Measurements from ENCODE around the gene BAIAP3. TPM values are rescaled to one million over a fixed set of nuclear protein-coding genes. Genes with fewer than 3 reads are reported as not detected.

Gene BAIAP3
- total and polyA plus RNA-seq, 2 of the 4 experiments (the other 2 are of a cell fraction), result 0.36 to 0.65 TPM

- H4K20me1 ChIP-seq (ENCODE audit: insufficient read depth, low read length), result no peaks in the 10 kb centered on the region
- H3K18ac ChIP-seq (ENCODE audit: low read depth, low read length), result no peak overlapping the region
- H2AFZ ChIP-seq (replicated peaks; ENCODE audit: low read length, poor library complexity), result no peak overlapping the region
- no peak overlapping the region for H2BK15ac ChIP-seq (ENCODE audit: low read depth, low read length)
- no peak overlapping the region for H4K5ac ChIP-seq (ENCODE audit: low read depth, low read length)
- H3K9me1 ChIP-seq (ENCODE audit: insufficient read depth, low read length), result 0 out of 2 replicates have a peak, but pooled peaks cover 2% of the 10 kb centered on the region
- no peak overlapping the region for H4K8ac ChIP-seq (ENCODE audit: low read depth in 2 of 2, low read length in 2 of 2)
- in situ Hi-C loops (cut with MboI; ENCODE audit: low sequenced_read_pairs), result no loop called here
- intact Hi-C loops (cut with micrococcal nuclease), result no loop called here
- no peak for DNase-seq
- H3K9ac ChIP-seq (ENCODE audit: low read depth, low read length), result no peak overlapping the region
- CTCF ChIA-PET, result interaction anchor here (0.6 kb wide), 1 partner anchor 15 kb away, joined by 5 read pairs; no protein-coding TSS in a partner anchor
- dilution Hi-C loops (cut with HindIII; ENCODE audit: low sequenced_read_pairs, unreplicated experiment), result no loop called here
- H2AK9ac ChIP-seq (replicated peaks; ENCODE audit: low read depth, low read length, poor library complexity), result peak overlapping the region; percentile 24
- 92% methylated on average over 8 of the region's 19 CpGs; no CpG with 5 or more reads in 1 of the 2 experiments for WGBS, 2 experiments (ENCODE audit: extremely low coverage in 2 of 2, insufficient read length in 1 of 2)
- no peak overlapping the region for H3K4me2 ChIP-seq (ENCODE audit: low read depth, low read length)
- no peak overlapping the region for H2AK5ac ChIP-seq (ENCODE audit: low read depth, low read length)
- POLR2A ChIA-PET (ENCODE audit: unreplicated experiment), result no interaction called here
- H2BK5ac ChIP-seq (ENCODE audit: low read depth, low read length, poor library complexity, severe bottlenecking), result no peak overlapping the region
- no peaks in the 10 kb centered on the region for H3K9me3 ChIP-seq (ENCODE audit: control insufficient read depth, insufficient read depth, low read length)
- no peak overlapping the region for H2BK120ac ChIP-seq (ENCODE audit: low read depth, low read length)
- TF ChIP-seq BHLHE40 (IDR thresholded peaks at IDR 0.05; ENCODE audit: low read depth, low read length), result no peak
- no peak for TF ChIP-seq NFE2L2 (IDR thresholded peaks at IDR 0.05; ENCODE audit: low read depth, low read length)
- no peak for TF ChIP-seq CEBPB (IDR thresholded peaks at IDR 0.05; ENCODE audit: low read depth, low read length)
- TF ChIP-seq MAFK (IDR thresholded peaks at IDR 0.05; ENCODE audit: low read depth, low read length), result no peak
- no peak for TF ChIP-seq SMC3 (IDR thresholded peaks at IDR 0.05; ENCODE audit: low read depth, low read length)
- TF ChIP-seq MXI1 (IDR thresholded peaks at IDR 0.05; ENCODE audit: borderline replicate concordance, low read depth, low read length), result no peak
- TF ChIP-seq RAD21 (IDR thresholded peaks at IDR 0.05; ENCODE audit: low read length), result no peak
- no peak overlapping the region for H3K4me3 ChIP-seq (ENCODE audit: insufficient read depth, low read depth, low read length)
- BruUV-seq (replicated peaks), result no TSS peak
- H3K79me1 ChIP-seq (ENCODE audit: low read depth in 1 of 2, low read length in 2 of 2), result no peaks in the 10 kb centered on the region
- no peak overlapping the region for H4K91ac ChIP-seq (ENCODE audit: insufficient read depth, low read depth, low read length)
- H3K14ac ChIP-seq (replicated peaks; ENCODE audit: low read depth, low read length), result no peak overlapping the region
- H2BK20ac ChIP-seq (ENCODE audit: low read depth, low read length), result no peak overlapping the region
- H3K4ac ChIP-seq (ENCODE audit: low read depth, low read length), result no peak overlapping the region
- ATAC-seq (ENCODE audit: low read depth), result no peak
- no peak overlapping the region for H3K23ac ChIP-seq (ENCODE audit: low read depth, low read length)
- no peaks in the 10 kb centered on the region for H3K4me1 ChIP-seq (ENCODE audit: control insufficient read depth, insufficient read depth, low read length)
- H3K56ac ChIP-seq (ENCODE audit: extremely low read depth, insufficient read depth, low read length), result no peak overlapping the region
- H3K27ac ChIP-seq (ENCODE audit: insufficient read depth, low read length), result no peak overlapping the region
- H3K36me3 ChIP-seq (ENCODE audit: control insufficient read depth, insufficient read depth, low read length), result peaks cover 37% of the 10 kb centered on the region
- no peaks in the 10 kb centered on the region for H3K27me3 ChIP-seq (ENCODE audit: control insufficient read depth, insufficient read depth, low read length)
These were observed 61.0 kb downstream of the BAIAP3 start for GRCh38 chr16:1394367-1394951.

All from IMR-90 (cell line).